ENCODE data around the gene HBS1L. TPM values are rescaled to one million over a fixed set of nuclear protein-coding genes. Genes with fewer than 3 reads are reported as not detected.

The HBS1L gene
- polyA plus RNA-seq, 1 donor (not counting 4 experiments of a cell fraction or from before 2014, with no cell fraction given): 61.6 TPM

DNA sequence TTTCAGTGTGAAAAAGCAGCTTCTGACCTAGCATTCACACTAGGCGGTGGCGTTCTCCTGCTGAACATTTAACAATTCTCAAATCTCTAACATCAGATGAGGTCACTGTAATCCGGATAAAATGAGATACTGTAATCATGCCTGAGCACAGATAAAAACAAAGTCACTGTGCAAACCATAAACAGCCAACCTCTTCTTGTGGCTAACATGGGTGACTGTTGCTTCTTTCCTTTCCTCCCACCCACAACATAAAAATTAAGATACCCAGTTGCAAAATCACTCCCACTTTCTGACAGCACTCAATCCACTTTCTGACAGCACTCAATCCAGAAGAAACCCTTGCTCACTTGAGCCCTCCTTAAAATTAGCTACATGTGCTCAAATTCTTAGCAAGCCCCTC is 93.3 kb downstream of the HBS1L start:
- H3K9me1 ChIP-seq (ENCODE audit: control insufficient read depth, extremely low read depth, insufficient read depth, low read length): no peaks in the 10 kb centered on the region
- no peaks in the 10 kb centered on the region for H3K9me3 ChIP-seq (ENCODE audit: control insufficient read depth, low read depth, low read length)
- no peak for DNase-seq (ENCODE audit: low read depth, low spot score)
- H3K36me3 ChIP-seq (ENCODE audit: control insufficient read depth in 2 of 2, extremely low read depth in 1 of 2, insufficient read depth in 2 of 2, low read length in 2 of 2): peaks cover 0 to 3% of the 10 kb centered on the region in 2 experiments
- H3K79me2 ChIP-seq (ENCODE audit: control insufficient read depth, insufficient read depth, low read length): no peaks in the 10 kb centered on the region
- H3K4me3 ChIP-seq (ENCODE audit: control insufficient read depth in 2 of 3, extremely low read depth in 1 of 3, insufficient read depth in 2 of 3, low read depth in 1 of 3, low read length in 3 of 3): no peak overlapping the region
- H3K27me3 ChIP-seq (ENCODE audit: control insufficient read depth, extremely low read depth, insufficient read depth, low read length): no peaks in the 10 kb centered on the region
- H3K9ac ChIP-seq (ENCODE audit: control insufficient read depth, extremely low read depth, insufficient read depth, low read length): no peak overlapping the region
- no peak overlapping the region for H3K4me2 ChIP-seq (ENCODE audit: control insufficient read depth, extremely low read depth, insufficient read depth, low read depth, low read length)
- peaks cover 15% of the 10 kb centered on the region for H3K4me1 ChIP-seq (ENCODE audit: control insufficient read depth, extremely low read depth, insufficient read depth, low read length)
- H3K27ac ChIP-seq (ENCODE audit: control insufficient read depth, insufficient read depth, low read length): no peak overlapping the region
- no peak for FAIRE-seq
- no peak for TF ChIP-seq EZH2 (IDR thresholded peaks at IDR 0.05; ENCODE audit: low read length)
- TF ChIP-seq, protein P1, sequence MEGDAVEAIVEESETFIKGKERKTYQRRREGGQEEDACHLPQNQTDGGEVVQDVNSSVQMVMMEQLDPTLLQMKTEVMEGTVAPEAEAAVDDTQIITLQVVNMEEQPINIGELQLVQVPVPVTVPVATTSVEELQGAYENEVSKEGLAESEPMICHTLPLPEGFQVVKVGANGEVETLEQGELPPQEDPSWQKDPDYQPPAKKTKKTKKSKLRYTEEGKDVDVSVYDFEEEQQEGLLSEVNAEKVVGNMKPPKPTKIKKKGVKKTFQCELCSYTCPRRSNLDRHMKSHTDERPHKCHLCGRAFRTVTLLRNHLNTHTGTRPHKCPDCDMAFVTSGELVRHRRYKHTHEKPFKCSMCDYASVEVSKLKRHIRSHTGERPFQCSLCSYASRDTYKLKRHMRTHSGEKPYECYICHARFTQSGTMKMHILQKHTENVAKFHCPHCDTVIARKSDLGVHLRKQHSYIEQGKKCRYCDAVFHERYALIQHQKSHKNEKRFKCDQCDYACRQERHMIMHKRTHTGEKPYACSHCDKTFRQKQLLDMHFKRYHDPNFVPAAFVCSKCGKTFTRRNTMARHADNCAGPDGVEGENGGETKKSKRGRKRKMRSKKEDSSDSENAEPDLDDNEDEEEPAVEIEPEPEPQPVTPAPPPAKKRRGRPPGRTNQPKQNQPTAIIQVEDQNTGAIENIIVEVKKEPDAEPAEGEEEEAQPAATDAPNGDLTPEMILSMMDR (optimal IDR thresholded peaks at IDR 0.05 in 1 of 3, IDR thresholded peaks at IDR 0.05 in 1 of 3, conservative IDR thresholded peaks at IDR 0.05 in 1 of 3; ENCODE audit: extremely low read depth in 1 of 3, insufficient read depth in 2 of 3, low read length in 3 of 3): no peak
- H4K20me1 ChIP-seq (ENCODE audit: control insufficient read depth, extremely low read depth, insufficient read depth, low read length): no peaks in the 10 kb centered on the region
- no peak overlapping the region for H2AFZ ChIP-seq (ENCODE audit: control insufficient read depth, low read length)
- dilution Hi-C loops (cut with MboI; ENCODE audit: extremely low pct_ligation_motif_present, low sequenced_read_pairs): no loop called here

DNA sequence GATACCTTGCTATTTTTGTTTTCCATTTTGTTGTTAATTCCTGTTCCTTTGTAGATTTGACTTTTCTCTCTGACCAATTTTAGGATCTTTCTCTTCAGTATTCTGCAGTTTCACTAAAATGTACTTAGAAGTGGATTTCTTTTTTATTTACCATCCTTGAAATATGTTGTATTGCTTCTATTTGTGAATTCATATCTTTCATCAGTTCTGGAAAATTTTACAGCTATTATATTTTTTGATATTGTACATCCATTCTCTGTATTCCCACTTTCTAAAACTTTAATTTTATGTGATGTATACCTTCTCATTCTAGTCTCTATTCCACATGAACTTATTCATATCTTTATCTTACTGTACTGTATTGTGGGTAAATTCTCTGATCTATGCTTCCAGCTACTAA is 95.0 kb downstream of the HBS1L start:
- DNase-seq (ENCODE audit: low read depth, low spot score) (no peak), FAIRE-seq (no peak)
- Histone ChIP-seq H3K9ac (ENCODE audit: control insufficient read depth, extremely low read depth, insufficient read depth, low read length) (no peak overlapping the region), H3K27ac (ENCODE audit: control insufficient read depth, insufficient read depth, low read length) (no peak overlapping the region), H3K4me1 (ENCODE audit: control insufficient read depth, extremely low read depth, insufficient read depth, low read length) (peaks cover 15% of the 10 kb centered on the region), H2AFZ (ENCODE audit: control insufficient read depth, low read length) (no peak overlapping the region), H3K27me3 (ENCODE audit: control insufficient read depth, extremely low read depth, insufficient read depth, low read length) (no peaks in the 10 kb centered on the region), H3K9me3 (ENCODE audit: control insufficient read depth, low read depth, low read length) (no peaks in the 10 kb centered on the region), H3K4me2 (ENCODE audit: control insufficient read depth, extremely low read depth, insufficient read depth, low read depth, low read length) (no peak overlapping the region), H3K9me1 (ENCODE audit: control insufficient read depth, extremely low read depth, insufficient read depth, low read length) (no peaks in the 10 kb centered on the region), H3K36me3 (ENCODE audit: control insufficient read depth in 2 of 2, extremely low read depth in 1 of 2, insufficient read depth in 2 of 2, low read length in 2 of 2) (peaks cover 0 to 1% of the 10 kb centered on the region in 2 experiments), H3K79me2 (ENCODE audit: control insufficient read depth, insufficient read depth, low read length) (no peaks in the 10 kb centered on the region), H4K20me1 (ENCODE audit: control insufficient read depth, extremely low read depth, insufficient read depth, low read length) (no peaks in the 10 kb centered on the region), H3K4me3 (ENCODE audit: control insufficient read depth in 2 of 3, extremely low read depth in 1 of 3, insufficient read depth in 2 of 3, low read depth in 1 of 3, low read length in 3 of 3) (no peak overlapping the region)
- no peak for TF ChIP-seq EZH2 (IDR thresholded peaks at IDR 0.05; ENCODE audit: low read length)
- TF ChIP-seq, protein P1 (optimal IDR thresholded peaks at IDR 0.05 in 1 of 3, IDR thresholded peaks at IDR 0.05 in 1 of 3, conservative IDR thresholded peaks at IDR 0.05 in 1 of 3; ENCODE audit: extremely low read depth in 1 of 3, insufficient read depth in 2 of 3, low read length in 3 of 3): no peak
- dilution Hi-C loops (cut with MboI; ENCODE audit: extremely low pct_ligation_motif_present, low sequenced_read_pairs): no loop called here

All from keratinocyte (primary cell).